ENCODE data around the gene HMG20A.

HMG20A gene

DNA sequence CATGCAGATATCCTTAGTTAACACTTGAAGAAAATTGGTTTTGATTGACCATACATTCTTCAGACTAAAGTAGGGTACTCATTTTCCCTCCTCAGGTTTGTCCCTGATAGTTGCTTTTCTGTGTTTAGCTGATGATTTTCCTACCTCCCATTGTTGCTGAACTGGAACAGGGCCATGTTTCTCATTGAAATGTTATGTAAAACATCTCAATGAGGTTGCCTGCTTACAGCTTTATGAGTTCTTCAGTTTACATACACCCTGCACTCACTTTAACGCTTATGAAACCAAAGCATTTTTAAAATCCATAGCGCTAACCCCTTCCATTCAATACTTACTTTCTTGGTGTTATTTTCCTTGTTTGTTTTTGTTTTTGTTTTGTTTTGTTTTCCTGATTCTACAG is 61.9 kb downstream of the HMG20A start:
- H3K9me3 ChIP-seq, result no peaks in the 10 kb centered on the region
- H3K4me3 ChIP-seq (ENCODE audit: low read depth in 1 of 2, low read length in 1 of 2), result no peak overlapping the region
- H3K27me3 ChIP-seq, result no peaks in the 10 kb centered on the region
- peaks cover 14 to 16% of the 10 kb centered on the region in 2 experiments for H3K4me1 ChIP-seq (ENCODE audit: control insufficient read depth in 1 of 2, insufficient read depth in 1 of 2, low read depth in 1 of 2, low read length in 1 of 2)
- no peak overlapping the region for H3K27ac ChIP-seq
- TF ChIP-seq, protein P1, sequence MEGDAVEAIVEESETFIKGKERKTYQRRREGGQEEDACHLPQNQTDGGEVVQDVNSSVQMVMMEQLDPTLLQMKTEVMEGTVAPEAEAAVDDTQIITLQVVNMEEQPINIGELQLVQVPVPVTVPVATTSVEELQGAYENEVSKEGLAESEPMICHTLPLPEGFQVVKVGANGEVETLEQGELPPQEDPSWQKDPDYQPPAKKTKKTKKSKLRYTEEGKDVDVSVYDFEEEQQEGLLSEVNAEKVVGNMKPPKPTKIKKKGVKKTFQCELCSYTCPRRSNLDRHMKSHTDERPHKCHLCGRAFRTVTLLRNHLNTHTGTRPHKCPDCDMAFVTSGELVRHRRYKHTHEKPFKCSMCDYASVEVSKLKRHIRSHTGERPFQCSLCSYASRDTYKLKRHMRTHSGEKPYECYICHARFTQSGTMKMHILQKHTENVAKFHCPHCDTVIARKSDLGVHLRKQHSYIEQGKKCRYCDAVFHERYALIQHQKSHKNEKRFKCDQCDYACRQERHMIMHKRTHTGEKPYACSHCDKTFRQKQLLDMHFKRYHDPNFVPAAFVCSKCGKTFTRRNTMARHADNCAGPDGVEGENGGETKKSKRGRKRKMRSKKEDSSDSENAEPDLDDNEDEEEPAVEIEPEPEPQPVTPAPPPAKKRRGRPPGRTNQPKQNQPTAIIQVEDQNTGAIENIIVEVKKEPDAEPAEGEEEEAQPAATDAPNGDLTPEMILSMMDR (IDR thresholded peaks at IDR 0.05), result no peak
- peaks cover 25% of the 10 kb centered on the region for H3K36me3 ChIP-seq

DNA sequence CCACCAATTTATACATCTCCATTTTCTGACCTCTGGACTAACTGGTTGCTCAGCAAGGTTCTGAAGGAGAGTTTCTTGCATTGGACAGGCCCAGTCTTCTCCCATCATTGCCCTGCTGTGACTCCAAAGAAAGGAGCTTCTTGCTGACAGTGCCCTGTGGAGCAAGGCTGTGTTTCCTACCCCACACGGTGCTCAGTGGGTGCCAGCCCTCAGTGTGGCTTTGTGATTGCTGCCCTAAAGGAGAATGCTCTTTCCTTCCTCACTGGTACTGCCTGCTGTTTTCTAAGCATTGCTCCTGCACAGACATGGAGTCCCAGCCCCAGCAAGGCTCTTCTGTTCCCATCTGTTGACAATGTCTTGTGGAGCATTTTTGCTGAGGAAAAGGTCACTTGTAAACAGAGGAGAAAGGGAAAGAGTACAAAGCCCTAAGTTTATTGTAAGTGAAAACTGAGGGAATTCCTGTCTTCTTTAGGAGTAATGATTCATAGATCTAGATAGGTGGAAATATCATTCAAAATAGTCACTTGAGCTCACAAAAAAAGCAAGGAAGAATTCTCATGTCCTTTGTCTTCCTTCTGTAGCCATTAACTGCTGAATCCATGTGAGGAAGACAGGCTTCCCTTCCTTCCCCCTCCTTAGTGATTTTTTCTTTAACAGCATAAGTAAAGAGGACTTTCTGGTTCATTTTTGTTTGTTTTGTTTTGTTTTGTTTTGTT is 62.9 kb downstream of the HMG20A start:
- Histone ChIP-seq H3K4me3 (ENCODE audit: low read depth in 1 of 2, low read length in 1 of 2) (no peak overlapping the region), H3K4me1 (ENCODE audit: control insufficient read depth in 1 of 2, insufficient read depth in 1 of 2, low read depth in 1 of 2, low read length in 1 of 2) (peaks cover 23 to 24% of the 10 kb centered on the region in 2 experiments), H3K27ac (no peak overlapping the region), H3K36me3 (peaks cover 20% of the 10 kb centered on the region), H3K27me3 (no peaks in the 10 kb centered on the region), H3K9me3 (no peaks in the 10 kb centered on the region)
- TF ChIP-seq, protein P1 (IDR thresholded peaks at IDR 0.05), result no peak

DNA sequence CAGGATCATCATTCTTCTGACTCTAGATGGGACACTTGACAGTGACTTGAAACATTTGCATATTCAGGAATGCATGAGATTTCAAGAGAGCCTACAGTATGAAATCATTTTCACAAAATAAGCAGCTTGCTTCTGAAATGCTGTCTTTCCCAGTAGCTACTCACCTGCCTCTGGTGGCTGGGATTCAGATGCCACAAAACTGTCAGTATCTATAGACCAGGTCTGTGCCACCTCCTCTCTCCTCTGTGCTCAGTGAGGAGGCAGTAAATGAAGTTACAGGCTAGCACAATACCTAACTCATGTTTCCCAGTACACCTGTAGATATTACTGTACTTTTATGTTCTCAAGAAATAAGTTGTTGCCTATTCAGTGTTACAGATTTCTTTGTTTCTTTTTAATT is 64.3 kb downstream of the HMG20A start:
- H3K27me3 ChIP-seq, result no peaks in the 10 kb centered on the region
- no peak overlapping the region for H3K27ac ChIP-seq
- TF ChIP-seq, protein P1 (IDR thresholded peaks at IDR 0.05), result no peak
- no peak overlapping the region for H3K4me3 ChIP-seq (ENCODE audit: low read depth in 1 of 2, low read length in 1 of 2)
- H3K4me1 ChIP-seq (ENCODE audit: control insufficient read depth in 1 of 2, insufficient read depth in 1 of 2, low read depth in 1 of 2, low read length in 1 of 2), result peaks cover 23 to 24% of the 10 kb centered on the region in 2 experiments
- peaks cover 7% of the 10 kb centered on the region for H3K36me3 ChIP-seq
- no peaks in the 10 kb centered on the region for H3K9me3 ChIP-seq

- no peak overlapping the region for H3K4me3 ChIP-seq (ENCODE audit: low read depth in 1 of 2, low read length in 1 of 2)
- TF ChIP-seq, protein P1 (IDR thresholded peaks at IDR 0.05), result no peak
- H3K4me1 ChIP-seq (ENCODE audit: control insufficient read depth in 1 of 2, insufficient read depth in 1 of 2, low read depth in 1 of 2, low read length in 1 of 2), result peaks cover 23 to 24% of the 10 kb centered on the region in 2 experiments
- H3K27me3 ChIP-seq, result no peaks in the 10 kb centered on the region
- H3K9me3 ChIP-seq, result no peaks in the 10 kb centered on the region
- peak overlapping the region; percentile 49 for H3K27ac ChIP-seq
- H3K36me3 ChIP-seq, result peaks cover 4% of the 10 kb centered on the region
These were observed 66.1 kb downstream of the HMG20A start for GRCh38 chr15:77486542-77487468.

- H3K9me3 ChIP-seq, result no peaks in the 10 kb centered on the region
- TF ChIP-seq, protein P1 (IDR thresholded peaks at IDR 0.05), result no peak
- H3K36me3 ChIP-seq, result peaks cover 4% of the 10 kb centered on the region
These were observed 66.8 kb downstream of the HMG20A start for GRCh38 chr15:77487469-77487842.

More at GRCh38 chr15:77487469-77487842, 66.8 kb downstream of the HMG20A start:
- Histone ChIP-seq H3K27ac (peak overlapping the region; percentile 49), H3K27me3 (no peaks in the 10 kb centered on the region), H3K4me1 (ENCODE audit: control insufficient read depth in 1 of 2, insufficient read depth in 1 of 2, low read depth in 1 of 2, low read length in 1 of 2) (peaks cover 23 to 24% of the 10 kb centered on the region in 2 experiments), H3K4me3 (ENCODE audit: low read depth in 1 of 2, low read length in 1 of 2) (no peak overlapping the region)

Measured in neutrophil (primary cell).